ENCODE data around the gene USP47. TPM values are rescaled to one million over a fixed set of nuclear protein-coding genes. Genes with fewer than 3 reads are reported as not detected.

USP47 gene
- total and polyA plus RNA-seq, 2 experiments from 2014 or later: 16.3 to 36.7 TPM

GRCh38 chr11:11970556-11970955 is 128.8 kb downstream of the USP47 start:
- H4K20me1 ChIP-seq (replicated peaks; ENCODE audit: insufficient read depth): no peaks in the 10 kb centered on the region
- 0 out of 3 replicates have a peak, but pooled peaks cover 2% of the 10 kb centered on the region for H3K36me3 Mint-ChIP-seq (ENCODE audit: low read depth)
- no peak overlapping the region for H3K4me3 ChIP-seq
- no peaks in the 10 kb centered on the region for H3K79me2 ChIP-seq (replicated peaks; ENCODE audit: insufficient read depth)
- no peaks in the 10 kb centered on the region for H3K9me2 ChIP-seq (ENCODE audit: insufficient read depth)
- no peaks in the 10 kb centered on the region for H3K9me3 Mint-ChIP-seq
- H2AFZ ChIP-seq: no peak overlapping the region
- H3K27me3 ChIP-seq (ENCODE audit: insufficient read depth): no peaks in the 10 kb centered on the region
- ATAC-seq (no peak), DNase-seq (ENCODE audit: low spot score) (no peak)
- no peak overlapping the region for H3K4me3 Mint-ChIP-seq
- TF ChIP-seq ZNF114 (CRISPR knock-in tag; IDR thresholded peaks at IDR 0.05) (no peak), STAT1 (IDR thresholded peaks at IDR 0.05; ENCODE audit: unreplicated experiment) (no peak), ETS1 (IDR thresholded peaks at IDR 0.05) (no peak), NANOG (IDR thresholded peaks at IDR 0.05; ENCODE audit: borderline replicate concordance) (no peak), CREB1 (CRISPR knock-in tag; IDR thresholded peaks at IDR 0.05; ENCODE audit: low read depth) (no peak)
- H3K4me1 ChIP-seq (ENCODE audit: insufficient read depth): no peaks in the 10 kb centered on the region
- no peaks in the 10 kb centered on the region for H3K36me3 ChIP-seq (ENCODE audit: insufficient read depth)
- H3K4me1 Mint-ChIP-seq: peaks cover 9% of the 10 kb centered on the region
- no peak overlapping the region for H3K27ac ChIP-seq (ENCODE audit: low read depth)
- no peak overlapping the region for H3K27ac Mint-ChIP-seq
- H3K27me3 Mint-ChIP-seq (ENCODE audit: insufficient read depth, low read depth, poor library complexity): peaks cover 10% of the 10 kb centered on the region
- no peaks in the 10 kb centered on the region for H3F3A ChIP-seq (replicated peaks; ENCODE audit: low read depth)
- no peak overlapping the region for H3K4me2 ChIP-seq

- Histone ChIP-seq H3K27me3 (ENCODE audit: insufficient read depth) (no peaks in the 10 kb centered on the region), H3K4me2 (no peak overlapping the region), H3K4me1 (ENCODE audit: insufficient read depth) (peaks cover 8% of the 10 kb centered on the region; the same call in 1 of the 2 replicates), H3K79me2 (replicated peaks; ENCODE audit: insufficient read depth) (no peaks in the 10 kb centered on the region), H3K27ac (ENCODE audit: low read depth) (no peak overlapping the region), H3F3A (replicated peaks; ENCODE audit: low read depth) (no peaks in the 10 kb centered on the region), H2AFZ (no peak overlapping the region), H3K4me3 (no peak overlapping the region), H3K9me2 (ENCODE audit: insufficient read depth) (no peaks in the 10 kb centered on the region), H4K20me1 (replicated peaks; ENCODE audit: insufficient read depth) (no peaks in the 10 kb centered on the region), H3K36me3 (ENCODE audit: insufficient read depth) (no peaks in the 10 kb centered on the region)
- Mint-ChIP-seq H3K27ac (no peak overlapping the region), H3K9me3 (no peaks in the 10 kb centered on the region), H3K36me3 (ENCODE audit: low read depth) (no peaks in the 10 kb centered on the region), H3K4me3 (no peak overlapping the region), H3K27me3 (ENCODE audit: insufficient read depth, low read depth, poor library complexity) (peaks cover 2% of the 10 kb centered on the region), H3K4me1 (peaks cover 22% of the 10 kb centered on the region)
- DNase-seq (ENCODE audit: low spot score): no peak
- no peak for ATAC-seq
- no peak for TF ChIP-seq ETS1 (IDR thresholded peaks at IDR 0.05)
- TF ChIP-seq JUNB (IDR thresholded peaks at IDR 0.05; ENCODE audit: unreplicated experiment): no peak
- no peak for TF ChIP-seq ZNF331 (CRISPR knock-in tag; IDR thresholded peaks at IDR 0.05; ENCODE audit: low read depth)
- TF ChIP-seq NANOG (IDR thresholded peaks at IDR 0.05; ENCODE audit: borderline replicate concordance): no peak
- no peak for TF ChIP-seq EZH2 (IDR thresholded peaks at IDR 0.05; ENCODE audit: low read depth, unreplicated experiment)
- TF ChIP-seq CTCF (conservative IDR thresholded peaks at IDR 0.05; ENCODE audit: low read depth in 2 of 2): no peak
- no peak for TF ChIP-seq EZH2phosphoT487 (IDR thresholded peaks at IDR 0.05; ENCODE audit: unreplicated experiment)
- TF ChIP-seq ZNF114 (CRISPR knock-in tag; IDR thresholded peaks at IDR 0.05): no peak
- TF ChIP-seq REST (IDR thresholded peaks at IDR 0.05; ENCODE audit: unreplicated experiment): no peak
- TF ChIP-seq STAT1 (IDR thresholded peaks at IDR 0.05; ENCODE audit: unreplicated experiment): no peak
- no peak for TF ChIP-seq POLR2AphosphoS5 (IDR thresholded peaks at IDR 0.05; ENCODE audit: low read depth)
- TF ChIP-seq CREB1 (CRISPR knock-in tag; IDR thresholded peaks at IDR 0.05; ENCODE audit: low read depth): no peak
Measured at GRCh38 chr11:11971906-11972547, 130.3 kb downstream of the USP47 start.
